OCI-LY3 (cell line): ENCODE data around the gene WDR53.
"Not testable (repeated sequence)": the region's sequence is repeated elsewhere in the genome, so short reads cannot be mapped to it uniquely, and the experiment has no call there.

Experiments
- CTCF ChIP-seq: fragments of 200-600, 300-600 bp; sonication (generic); IDR thresholded peaks from 2 replicates; pipeline ENCODE4 v1.5.1; 2014; ENCODE audit warnings: antibody characterized with exemption, low read length, low read depth
- EZH2phosphoT487 ChIP-seq: fragments of 200-600 bp; shearing (Covaris generic); IDR thresholded peaks from 2 replicates; pipeline ENCODE4 v1.6.1; 2018; ENCODE audit warnings: antibody characterized with exemption, mixed run types, low read depth

GRCh38 chr3:196511646-196512425 is 56.5 kb downstream of the WDR53 start:
- TF ChIP-seq CTCF, EZH2phosphoT487: not testable (repeated sequence)
